PC-3 (cell line): ENCODE data around the gene SDK2. TPM values are rescaled to one million over a fixed set of nuclear protein-coding genes. Genes with fewer than 3 reads are reported as not detected.

Experiments used
- ATAC-seq: fragments of 200-7000 bp; cut with Tn5 transposase; 2 replicates; pipeline ENCODE4 v1.9.1; 2020; ENCODE audit warnings: mild to moderate bottlenecking, moderate library complexity
- BruUV-seq: library from RNA; stranded (reverse); fragments of 400-500 nt; replicated peaks from 2 replicates; lab custom pipeline; 2021; lab: Mats Ljungman, UMichigan
- CTCF ChIA-PET: fragments of 300-600 bp; sonication (Branson Sonifier 250); formaldehyde crosslinking; loops from one replicate; lab custom pipeline; 2022; ENCODE audit warnings: antibody characterized with exemption; lab: Charles Lee
- POLR2A ChIA-PET: fragments of 300-600 bp; sonication (Branson Sonifier 250); formaldehyde crosslinking; loops from one replicate; lab custom pipeline; 2022; ENCODE audit warnings: antibody characterized with exemption; ENCODE audit not compliant: unreplicated experiment; lab: Charles Lee
- DNase-seq: peaks from one replicate; pipeline ENCODE4 v3.0.0-alpha.2; 2015
- H2AFZ ChIP-seq: fragments of 300-600 bp; sonication (generic); 2 replicates; pipeline ENCODE4 v1.6.0; 2016; ENCODE audit warnings: antibody characterized with exemption, low read length
- H3F3A ChIP-seq: fragments of 300-600 bp; sonication (generic); one replicate; pipeline ENCODE4 v1.6.0; 2017; ENCODE audit warnings: antibody characterized with exemption, low read length, control low read depth, mild to moderate bottlenecking; ENCODE audit not compliant: unreplicated experiment
- H3K27ac ChIP-seq: fragments of 300-600 bp; sonication (generic); 2 replicates; pipeline ENCODE4 v1.5.1; 2016; ENCODE audit warnings: mild to moderate bottlenecking, low read length
- H3K27me3 ChIP-seq: fragments of 300-600 bp; sonication (generic); 2 replicates; pipeline ENCODE4 v1.6.1; 2016; ENCODE audit warnings: low read length, mixed read lengths
- H3K36me3 ChIP-seq: fragments of 300-600 bp; sonication (generic); 2 replicates; pipeline ENCODE4 v1.6.1; 2016; ENCODE audit warnings: low read depth, mixed run types, low read length, mixed read lengths
- H3K4me1 ChIP-seq: fragments of 300-600 bp; sonication (generic); 2 replicates; pipeline ENCODE4 v1.5.1; 2016; ENCODE audit warnings: low read length; ENCODE audit not compliant: insufficient read depth
- H3K4me2 ChIP-seq: fragments of 300-600 bp; sonication (generic); 2 replicates; pipeline ENCODE4 v1.6.0; 2016; ENCODE audit warnings: low read length
- H3K4me3 ChIP-seq: fragments of 300-600 bp; sonication (generic); 2 replicates; pipeline ENCODE4 v1.5.1; 2016; ENCODE audit warnings: mild to moderate bottlenecking, low read length, mixed read lengths
- H3K79me2 ChIP-seq: fragments of 300-600 bp; sonication (generic); 2 replicates; pipeline ENCODE4 v1.6.1; 2017; ENCODE audit warnings: low read length, mixed read lengths
- H3K9ac ChIP-seq: fragments of 300-600 bp; sonication (generic); 2 replicates; pipeline ENCODE4 v1.6.0; 2016; ENCODE audit warnings: mild to moderate bottlenecking, low read length
- H3K9me2 ChIP-seq: fragments of 300-600 bp; sonication (generic); replicated peaks from 2 replicates; pipeline ENCODE4 v1.6.1; 2016; ENCODE audit warnings: mixed run types, low read length, mixed read lengths
- H3K9me3 ChIP-seq: fragments of 300-600 bp; sonication (generic); 2 replicates; pipeline ENCODE4 v1.6.1; 2016; ENCODE audit warnings: low read length, mixed read lengths
- H4K20me1 ChIP-seq: fragments of 300-600 bp; sonication (generic); 2 replicates; pipeline ENCODE4 v1.6.1; 2016; ENCODE audit warnings: low read length, mixed read lengths
- CTCF ChIP-seq: fragments of 300-600 bp; sonication (generic); conservative IDR thresholded peaks from 2 replicates; pipeline ENCODE4 v1.5.1; 2017; ENCODE audit warnings: antibody characterized with exemption, low read depth, mild to moderate bottlenecking, low read length
- EZH2 ChIP-seq: fragments of 300-600 bp; sonication (generic); IDR thresholded peaks from one replicate; pipeline ENCODE4 v1.6.1; 2017; ENCODE audit warnings: antibody characterized with exemption, mild to moderate bottlenecking, low read length; ENCODE audit not compliant: unreplicated experiment
- EZH2phosphoT487 ChIP-seq: fragments of 300-600 bp; sonication (generic); IDR thresholded peaks from 2 replicates; pipeline ENCODE4 v1.6.1; 2018; ENCODE audit warnings: mild to moderate bottlenecking, antibody characterized with exemption, low read length, borderline replicate concordance
- intact Hi-C: fragments of 100-400 bp; cut with micrococcal nuclease; formaldehyde crosslinking; loops from 2 replicates; pipeline ENCODE4 v1.9.0; 2023
- total RNA-seq: library from RNA; depleted of rRNA; stranded (reverse); fragments of >200 nt; gene quantifications from 2 replicates; pipeline ENCODE4 v1.2.3, GENCODE V29; 2014

Gene SDK2
- total RNA-seq, 1 experiment from 2014 or later = 0.07 TPM

- intact Hi-C loops = no loop called here
- CTCF ChIA-PET = no interaction called here
These were observed 51.7 kb downstream of the SDK2 start for GRCh38 chr17:73592501-73592961.

GRCh38 chr17:73592079-73592415 is 52.2 kb downstream of the SDK2 start:
- Histone ChIP-seq H3K9me2 (no peaks in the 10 kb centered on the region), H3F3A (no peaks in the 10 kb centered on the region), H3K79me2 (no peaks in the 10 kb centered on the region), H3K9me3 (no peaks in the 10 kb centered on the region), H3K4me1 (no peaks in the 10 kb centered on the region), H3K27ac (no peak overlapping the region), H3K4me3 (no peak overlapping the region), H3K27me3 (peaks cover 66% of the 10 kb centered on the region), H3K4me2 (no peak overlapping the region), H3K9ac (no peak overlapping the region), H3K36me3 (no peaks in the 10 kb centered on the region), H2AFZ (no peak overlapping the region), H4K20me1 (no peaks in the 10 kb centered on the region)
- ChIA-PET CTCF (no interaction called here), POLR2A (no interaction called here)
- no peak for TF ChIP-seq CTCF
- TF ChIP-seq EZH2 = no peak
- no peak for TF ChIP-seq EZH2phosphoT487
- intact Hi-C loops = no loop called here
- no peak for ATAC-seq
- BruUV-seq = no TSS peak
- no peak for DNase-seq

More at GRCh38 chr17:73592501-73592961, 51.7 kb downstream of the SDK2 start:
- no peaks in the 10 kb centered on the region for H3F3A ChIP-seq
- H3K4me2 ChIP-seq = no peak overlapping the region
- H4K20me1 ChIP-seq = no peaks in the 10 kb centered on the region
- H3K9ac ChIP-seq = no peak overlapping the region
- POLR2A ChIA-PET = no interaction called here
- DNase-seq (no peak), ATAC-seq (no peak)
- TF ChIP-seq EZH2 = no peak
- no peak for TF ChIP-seq EZH2phosphoT487
- no peak for TF ChIP-seq CTCF
- peaks cover 68% of the 10 kb centered on the region for H3K27me3 ChIP-seq
- H3K79me2 ChIP-seq = no peaks in the 10 kb centered on the region
- H3K9me3 ChIP-seq = no peaks in the 10 kb centered on the region
- no peak overlapping the region for H3K27ac ChIP-seq
- H2AFZ ChIP-seq = no peak overlapping the region
- no TSS peak for BruUV-seq
- H3K4me3 ChIP-seq = no peak overlapping the region
- H3K36me3 ChIP-seq = no peaks in the 10 kb centered on the region
- H3K4me1 ChIP-seq = no peaks in the 10 kb centered on the region
- H3K9me2 ChIP-seq = no peaks in the 10 kb centered on the region

- H3K79me2 ChIP-seq = no peaks in the 10 kb centered on the region
- no peak overlapping the region for H2AFZ ChIP-seq
- H3K27ac ChIP-seq = no peak overlapping the region
- H3K4me2 ChIP-seq = no peak overlapping the region
- no peak overlapping the region for H3K4me3 ChIP-seq
- no peaks in the 10 kb centered on the region for H3K4me1 ChIP-seq
- H3K36me3 ChIP-seq = no peaks in the 10 kb centered on the region
- ATAC-seq (no peak), DNase-seq (no peak)
- intact Hi-C loops = no loop called here
- TF ChIP-seq EZH2phosphoT487 (no peak), CTCF (no peak), EZH2 (no peak)
- no peaks in the 10 kb centered on the region for H3F3A ChIP-seq
- CTCF ChIA-PET = no interaction called here
- POLR2A ChIA-PET = no interaction called here
- H3K9me2 ChIP-seq = no peaks in the 10 kb centered on the region
- H3K9me3 ChIP-seq = no peaks in the 10 kb centered on the region
- no peak overlapping the region for H3K9ac ChIP-seq
- no TSS peak for BruUV-seq
- no peaks in the 10 kb centered on the region for H4K20me1 ChIP-seq
- peaks cover 64% of the 10 kb centered on the region for H3K27me3 ChIP-seq
These were observed 52.8 kb downstream of the SDK2 start for GRCh38 chr17:73591296-73592078.
